ENCODE results near the gene MYH11.

The MYH11 gene

GRCh38 chr16:15742716-15743115, 114.1 kb downstream of the MYH11 start:
- no peak for TF ChIP-seq CTCF (IDR thresholded peaks at IDR 0.05; ENCODE audit: low read depth, low read length)
- no peak for DNase-seq (ENCODE audit: low read depth in 2 of 2)
- H3K4me3 ChIP-seq (replicated peaks in 1 of 2; ENCODE audit: low read depth in 2 of 2, low read length in 2 of 2), result no peak overlapping the region

- no peak overlapping the region for H3K4me3 ChIP-seq (replicated peaks in 1 of 2; ENCODE audit: low read depth in 2 of 2, low read length in 2 of 2)
- no peak for TF ChIP-seq CTCF (IDR thresholded peaks at IDR 0.05; ENCODE audit: low read depth, low read length)
- DNase-seq (ENCODE audit: low read depth in 2 of 2), result no peak
These were observed 115.5 kb downstream of the MYH11 start for GRCh38 chr16:15741207-15741871.

- no peak for TF ChIP-seq CTCF (IDR thresholded peaks at IDR 0.05; ENCODE audit: low read depth, low read length)
- no peak for DNase-seq (ENCODE audit: low read depth in 2 of 2)
- H3K4me3 ChIP-seq (replicated peaks in 1 of 2; ENCODE audit: low read depth in 2 of 2, low read length in 2 of 2), result no peak overlapping the region
These were observed 116.9 kb downstream of the MYH11 start for GRCh38 chr16:15739950-15740349.

GRCh38 chr16:15739464-15739863, 117.4 kb downstream of the MYH11 start:
- H3K4me3 ChIP-seq (replicated peaks in 1 of 2; ENCODE audit: low read depth in 2 of 2, low read length in 2 of 2), result no peak overlapping the region
- DNase-seq (ENCODE audit: low read depth in 2 of 2), result no peak
- TF ChIP-seq CTCF (IDR thresholded peaks at IDR 0.05; ENCODE audit: low read depth, low read length), result no peak

GRCh38 chr16:15737140-15737644, 119.6 kb downstream of the MYH11 start:
- DNase-seq (ENCODE audit: low read depth in 2 of 2), result no peak
- no peak for TF ChIP-seq CTCF (IDR thresholded peaks at IDR 0.05; ENCODE audit: low read depth, low read length)
- H3K4me3 ChIP-seq (replicated peaks in 1 of 2; ENCODE audit: low read depth in 2 of 2, low read length in 2 of 2), result no peak overlapping the region

GRCh38 chr16:15736529-15736928, 120.3 kb downstream of the MYH11 start:
- H3K4me3 ChIP-seq (replicated peaks in 1 of 2; ENCODE audit: low read depth in 2 of 2, low read length in 2 of 2), result no peak overlapping the region
- DNase-seq (ENCODE audit: low read depth in 2 of 2), result no peak

More at GRCh38 chr16:15736529-15736928, 120.3 kb downstream of the MYH11 start:
- no peak for TF ChIP-seq CTCF (IDR thresholded peaks at IDR 0.05; ENCODE audit: low read depth, low read length)
